Type B pancreatic cell (in vitro differentiated cells): ENCODE data around the gene CEP112. TPM values are rescaled to one million over a fixed set of nuclear protein-coding genes. Genes with fewer than 3 reads are reported as not detected.

Experiments used
- DNase-seq: peaks from one replicate; pipeline ENCODE4 v3.0.0; 2021; ENCODE audit warnings: mixed read lengths; ENCODE audit not compliant: unreplicated experiment; ENCODE audit errors: extremely low spot score
- H3K27ac Mint-ChIP-seq: 2 replicates; pipeline ENCODE4 v1.8.0; 2021; ENCODE audit warnings: mild to moderate bottlenecking, mixed read lengths
- H3K27me3 Mint-ChIP-seq: 2 replicates; pipeline ENCODE4 v1.8.0; 2021; ENCODE audit warnings: mixed read lengths
- H3K36me3 Mint-ChIP-seq: 2 replicates; pipeline ENCODE4 v1.8.0; 2021; ENCODE audit warnings: mixed read lengths
- H3K4me1 Mint-ChIP-seq: one replicate; pipeline ENCODE4 v1.8.0; 2021; ENCODE audit warnings: mixed read lengths; ENCODE audit not compliant: unreplicated experiment
- H3K4me3 Mint-ChIP-seq: 2 replicates; pipeline ENCODE4 v1.8.0; 2021; ENCODE audit warnings: mild to moderate bottlenecking, mixed read lengths
- H3K9me3 Mint-ChIP-seq: 2 replicates; pipeline ENCODE4 v1.8.0; 2021; ENCODE audit warnings: mixed read lengths
- total RNA-seq: library from RNA; stranded (reverse); gene quantifications from 2 replicates; pipeline ENCODE4 v1.2.1, GENCODE V29; 2021; ENCODE audit warnings: low replicate concordance
- TF ChIP-seq, protein P1 (sequence below): fragments of 200-600 bp; sonication (generic); conservative IDR thresholded peaks from 2 replicates; pipeline ENCODE4 v1.5.0; 2021; ENCODE audit warnings: antibody characterized with exemption, mild to moderate bottlenecking

The CEP112 gene
- total RNA-seq, 1 donor from 2014 or later: 18.0 TPM

DNA sequence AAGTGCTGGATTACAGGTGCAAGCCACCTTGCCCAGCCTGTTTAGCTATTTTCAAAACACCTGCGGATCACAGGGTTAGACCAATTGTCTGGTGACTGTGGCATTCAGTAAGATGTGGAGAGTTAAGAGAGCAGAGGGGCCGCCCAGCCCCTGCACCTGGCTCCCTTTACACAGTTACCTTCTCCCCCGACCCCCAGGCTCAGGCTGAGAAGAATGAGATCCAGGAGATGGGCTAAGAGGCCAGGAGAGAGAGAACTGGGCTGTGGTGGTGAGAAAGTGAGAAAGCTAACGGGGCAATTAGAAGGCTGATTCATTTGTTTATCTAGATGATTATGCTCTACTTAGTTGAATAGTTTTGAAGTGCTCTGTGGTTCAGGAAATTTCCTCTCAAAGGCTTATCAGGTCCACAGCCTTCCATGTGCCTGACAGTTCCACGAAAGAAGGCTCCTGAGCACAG is 562.7 kb downstream of the CEP112 start:
- Mint-ChIP-seq H3K36me3 (no peaks in the 10 kb centered on the region), H3K27me3 (no peaks in the 10 kb centered on the region), H3K9me3 (no peaks in the 10 kb centered on the region), H3K27ac (no peak overlapping the region), H3K4me3 (no peak overlapping the region), H3K4me1 (peaks cover 29% of the 10 kb centered on the region)
- TF ChIP-seq, protein P1, sequence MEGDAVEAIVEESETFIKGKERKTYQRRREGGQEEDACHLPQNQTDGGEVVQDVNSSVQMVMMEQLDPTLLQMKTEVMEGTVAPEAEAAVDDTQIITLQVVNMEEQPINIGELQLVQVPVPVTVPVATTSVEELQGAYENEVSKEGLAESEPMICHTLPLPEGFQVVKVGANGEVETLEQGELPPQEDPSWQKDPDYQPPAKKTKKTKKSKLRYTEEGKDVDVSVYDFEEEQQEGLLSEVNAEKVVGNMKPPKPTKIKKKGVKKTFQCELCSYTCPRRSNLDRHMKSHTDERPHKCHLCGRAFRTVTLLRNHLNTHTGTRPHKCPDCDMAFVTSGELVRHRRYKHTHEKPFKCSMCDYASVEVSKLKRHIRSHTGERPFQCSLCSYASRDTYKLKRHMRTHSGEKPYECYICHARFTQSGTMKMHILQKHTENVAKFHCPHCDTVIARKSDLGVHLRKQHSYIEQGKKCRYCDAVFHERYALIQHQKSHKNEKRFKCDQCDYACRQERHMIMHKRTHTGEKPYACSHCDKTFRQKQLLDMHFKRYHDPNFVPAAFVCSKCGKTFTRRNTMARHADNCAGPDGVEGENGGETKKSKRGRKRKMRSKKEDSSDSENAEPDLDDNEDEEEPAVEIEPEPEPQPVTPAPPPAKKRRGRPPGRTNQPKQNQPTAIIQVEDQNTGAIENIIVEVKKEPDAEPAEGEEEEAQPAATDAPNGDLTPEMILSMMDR: no peak
- DNase-seq: no peak

DNA sequence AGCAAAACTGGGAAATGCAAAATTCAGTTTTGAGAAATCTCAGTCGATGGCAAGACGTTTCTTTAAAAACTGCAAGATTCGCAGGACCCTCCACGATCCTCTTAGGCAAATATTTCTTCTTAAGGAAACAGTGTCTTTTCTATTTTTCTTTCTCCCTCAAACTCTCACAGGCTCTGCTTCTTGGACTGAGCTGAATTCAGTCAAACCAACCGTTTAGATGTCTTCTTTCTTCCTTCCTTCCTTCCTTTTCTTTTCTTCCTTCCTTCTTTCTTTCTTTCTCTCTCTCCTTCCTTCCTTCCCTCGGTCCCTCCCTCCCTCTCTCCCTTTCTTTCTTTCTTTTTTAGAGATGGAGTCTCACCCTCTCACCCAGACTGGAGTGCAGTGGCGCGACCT is 563.3 kb downstream of the CEP112 start:
- Mint-ChIP-seq H3K4me1 (peaks cover 25% of the 10 kb centered on the region), H3K27me3 (no peaks in the 10 kb centered on the region), H3K27ac (peak overlapping the region; percentile 13)

DNA sequence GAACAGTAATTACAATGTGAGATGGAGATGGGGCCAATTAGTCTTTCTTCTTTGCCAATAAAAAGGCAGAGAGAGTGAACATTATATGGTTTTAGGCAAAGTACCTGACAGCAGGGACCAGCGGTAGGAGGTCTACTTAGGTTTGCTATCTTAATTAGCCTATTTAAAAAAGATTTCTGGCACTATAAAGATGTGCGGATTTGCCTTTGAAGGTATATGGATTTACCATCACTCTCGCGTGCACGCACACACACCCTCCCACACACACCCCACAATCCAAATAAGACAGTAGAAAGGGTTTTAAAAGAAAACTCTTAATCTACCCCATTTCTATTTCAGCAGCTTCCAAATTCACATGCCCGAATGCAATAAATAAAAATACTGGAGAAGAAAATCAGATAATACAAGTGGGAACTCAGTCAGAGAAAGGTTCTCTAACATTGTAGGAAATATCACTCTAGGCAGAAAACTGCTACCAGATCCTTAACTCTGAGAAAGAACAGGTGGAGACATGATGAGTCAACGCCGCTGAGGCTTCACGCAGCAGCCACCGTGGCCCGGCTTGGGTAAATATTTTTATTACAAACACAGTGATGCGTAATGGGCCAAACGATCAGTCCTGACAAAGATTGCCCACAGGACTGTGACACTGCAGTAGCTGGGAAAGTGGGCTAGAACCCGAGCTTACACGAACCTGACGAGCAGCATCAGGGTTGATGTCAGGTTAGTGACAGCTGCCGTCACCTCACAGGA is 563.9 kb downstream of the CEP112 start:
- Mint-ChIP-seq H3K27me3 (no peaks in the 10 kb centered on the region), H3K9me3 (no peaks in the 10 kb centered on the region), H3K4me3 (peak overlapping the region; percentile 9), H3K27ac (peak overlapping the region; percentile 13), H3K4me1 (peaks cover 19% of the 10 kb centered on the region), H3K36me3 (no peaks in the 10 kb centered on the region)
- TF ChIP-seq, protein P1: no peak
- no peak for DNase-seq

More for the DNA sequence above, 563.3 kb downstream of the CEP112 start:
- H3K36me3 Mint-ChIP-seq: no peaks in the 10 kb centered on the region
- no peak overlapping the region for H3K4me3 Mint-ChIP-seq
- TF ChIP-seq, protein P1: no peak
- DNase-seq: no peak
- H3K9me3 Mint-ChIP-seq: no peaks in the 10 kb centered on the region

DNA sequence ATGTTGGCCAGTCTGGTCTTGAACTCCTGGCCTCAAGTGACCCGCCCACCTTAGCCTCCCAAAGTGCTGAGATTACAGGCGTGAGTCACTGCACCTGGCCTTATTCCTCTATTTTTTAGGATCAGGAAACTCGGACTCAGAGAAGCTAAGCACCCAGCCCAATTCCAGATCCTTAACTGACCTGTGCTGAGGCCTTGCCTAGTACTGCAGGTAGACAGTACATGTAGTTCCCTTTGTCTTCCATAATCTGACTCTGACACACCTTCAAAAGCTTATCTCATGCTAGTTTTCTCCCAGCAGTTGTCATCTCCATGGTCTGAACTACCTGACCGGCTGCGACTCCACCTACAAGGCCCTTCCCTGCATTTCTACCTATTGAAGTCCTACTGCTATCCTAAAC is 564.8 kb downstream of the CEP112 start:
- TF ChIP-seq, protein P1: no peak
- H3K4me3 Mint-ChIP-seq: no peak overlapping the region
- H3K27me3 Mint-ChIP-seq: no peaks in the 10 kb centered on the region

DNA sequence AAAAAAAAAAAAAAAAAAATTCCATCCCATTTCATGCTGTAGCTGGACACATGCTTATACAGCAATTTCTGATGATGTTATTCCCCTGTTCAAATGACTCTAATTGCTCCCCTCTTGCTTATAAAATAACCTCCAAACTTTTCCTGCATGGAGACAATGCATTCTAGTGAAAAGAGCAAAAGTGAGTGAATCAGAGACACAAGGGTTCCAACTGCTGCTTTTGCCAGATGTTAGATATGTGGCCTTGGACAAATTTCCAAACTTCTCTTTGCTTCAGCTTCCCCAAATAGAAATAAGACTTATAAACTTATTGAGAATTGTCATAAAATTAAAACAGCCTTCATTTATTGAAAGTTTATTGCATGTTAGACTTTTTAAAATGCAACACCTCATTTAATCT is 565.5 kb downstream of the CEP112 start:
- no peaks in the 10 kb centered on the region for H3K9me3 Mint-ChIP-seq
- no peak overlapping the region for H3K4me3 Mint-ChIP-seq
- H3K27ac Mint-ChIP-seq: no peak overlapping the region
- no peak for DNase-seq
- no peaks in the 10 kb centered on the region for H3K36me3 Mint-ChIP-seq
- H3K27me3 Mint-ChIP-seq: no peaks in the 10 kb centered on the region
- TF ChIP-seq, protein P1: no peak
- peaks cover 19% of the 10 kb centered on the region for H3K4me1 Mint-ChIP-seq

More for the DNA sequence above, 564.8 kb downstream of the CEP112 start:
- no peaks in the 10 kb centered on the region for H3K36me3 Mint-ChIP-seq
- no peak for DNase-seq
- H3K9me3 Mint-ChIP-seq: no peaks in the 10 kb centered on the region
- H3K27ac Mint-ChIP-seq: no peak overlapping the region
- peaks cover 19% of the 10 kb centered on the region for H3K4me1 Mint-ChIP-seq
